WERI-Rb-1 (cell line): ENCODE results near the gene ADGRG3.

ENCODE experiments used
- DNase-seq: peaks from one replicate; pipeline ENCODE4 v3.0.0-alpha.2; 2020
- H3K27ac ChIP-seq: fragments of 250-450 bp; sonication (Bioruptor Pico); 2 replicates; pipeline ENCODE4 v1.5.1; 2020; ENCODE audit warnings: mild to moderate bottlenecking, moderate library complexity
- H3K27me3 ChIP-seq: fragments of 250-450 bp; sonication (Bioruptor Pico); 2 replicates; pipeline ENCODE4 v1.5.1; 2021; ENCODE audit warnings: mild to moderate bottlenecking, low read depth, moderate library complexity; ENCODE audit not compliant: insufficient read depth, severe bottlenecking
- H3K36me3 ChIP-seq: fragments of 250-450 bp; sonication (Bioruptor Pico); 2 replicates; pipeline ENCODE4 v1.5.1; 2020; ENCODE audit warnings: mild to moderate bottlenecking, moderate library complexity
- H3K4me3 ChIP-seq: 2 replicates; pipeline ENCODE4 v1.5.1; 2011; ENCODE audit warnings: low read depth, mild to moderate bottlenecking, control low read depth, low read length
- H3K9me3 ChIP-seq: fragments of 250-450 bp; sonication (Bioruptor Pico); 2 replicates; pipeline ENCODE4 v1.5.1; 2021; ENCODE audit warnings: mild to moderate bottlenecking, moderate library complexity; ENCODE audit not compliant: severe bottlenecking
- TF ChIP-seq, protein P1 (sequence below): IDR thresholded peaks from 2 replicates; pipeline ENCODE4 v1.5.1; 2011; ENCODE audit warnings: low read depth, mild to moderate bottlenecking, control low read depth, inconsistent platforms, low read length

ADGRG3 gene

DNA sequence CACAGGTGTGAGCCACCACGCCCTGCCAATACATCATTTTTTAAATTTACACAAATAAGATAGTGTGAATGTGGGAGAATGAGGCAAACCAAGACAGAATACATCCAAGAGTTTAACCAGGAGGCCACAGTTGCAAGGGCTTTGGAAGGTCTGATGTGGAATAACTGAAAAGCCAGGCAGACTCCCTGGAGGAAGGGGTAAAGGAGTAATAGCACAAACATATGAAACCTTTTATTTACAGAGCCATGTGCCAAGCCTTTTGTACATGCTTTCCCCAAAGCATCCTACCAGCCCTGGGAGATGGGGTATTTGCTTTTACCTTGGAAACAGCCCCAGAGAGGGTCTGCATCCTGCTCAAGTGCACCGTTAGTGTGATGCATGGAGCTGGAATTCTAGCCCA, 4.7 kb downstream of the ADGRG3 start:
- H3K9me3 ChIP-seq: no peaks in the 10 kb centered on the region
- no peaks in the 10 kb centered on the region for H3K27me3 ChIP-seq
- H3K36me3 ChIP-seq: no peaks in the 10 kb centered on the region
- DNase-seq: no peak
- no peak overlapping the region for H3K4me3 ChIP-seq
- no peak overlapping the region for H3K27ac ChIP-seq
- TF ChIP-seq, protein P1, sequence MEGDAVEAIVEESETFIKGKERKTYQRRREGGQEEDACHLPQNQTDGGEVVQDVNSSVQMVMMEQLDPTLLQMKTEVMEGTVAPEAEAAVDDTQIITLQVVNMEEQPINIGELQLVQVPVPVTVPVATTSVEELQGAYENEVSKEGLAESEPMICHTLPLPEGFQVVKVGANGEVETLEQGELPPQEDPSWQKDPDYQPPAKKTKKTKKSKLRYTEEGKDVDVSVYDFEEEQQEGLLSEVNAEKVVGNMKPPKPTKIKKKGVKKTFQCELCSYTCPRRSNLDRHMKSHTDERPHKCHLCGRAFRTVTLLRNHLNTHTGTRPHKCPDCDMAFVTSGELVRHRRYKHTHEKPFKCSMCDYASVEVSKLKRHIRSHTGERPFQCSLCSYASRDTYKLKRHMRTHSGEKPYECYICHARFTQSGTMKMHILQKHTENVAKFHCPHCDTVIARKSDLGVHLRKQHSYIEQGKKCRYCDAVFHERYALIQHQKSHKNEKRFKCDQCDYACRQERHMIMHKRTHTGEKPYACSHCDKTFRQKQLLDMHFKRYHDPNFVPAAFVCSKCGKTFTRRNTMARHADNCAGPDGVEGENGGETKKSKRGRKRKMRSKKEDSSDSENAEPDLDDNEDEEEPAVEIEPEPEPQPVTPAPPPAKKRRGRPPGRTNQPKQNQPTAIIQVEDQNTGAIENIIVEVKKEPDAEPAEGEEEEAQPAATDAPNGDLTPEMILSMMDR: no peak

DNA sequence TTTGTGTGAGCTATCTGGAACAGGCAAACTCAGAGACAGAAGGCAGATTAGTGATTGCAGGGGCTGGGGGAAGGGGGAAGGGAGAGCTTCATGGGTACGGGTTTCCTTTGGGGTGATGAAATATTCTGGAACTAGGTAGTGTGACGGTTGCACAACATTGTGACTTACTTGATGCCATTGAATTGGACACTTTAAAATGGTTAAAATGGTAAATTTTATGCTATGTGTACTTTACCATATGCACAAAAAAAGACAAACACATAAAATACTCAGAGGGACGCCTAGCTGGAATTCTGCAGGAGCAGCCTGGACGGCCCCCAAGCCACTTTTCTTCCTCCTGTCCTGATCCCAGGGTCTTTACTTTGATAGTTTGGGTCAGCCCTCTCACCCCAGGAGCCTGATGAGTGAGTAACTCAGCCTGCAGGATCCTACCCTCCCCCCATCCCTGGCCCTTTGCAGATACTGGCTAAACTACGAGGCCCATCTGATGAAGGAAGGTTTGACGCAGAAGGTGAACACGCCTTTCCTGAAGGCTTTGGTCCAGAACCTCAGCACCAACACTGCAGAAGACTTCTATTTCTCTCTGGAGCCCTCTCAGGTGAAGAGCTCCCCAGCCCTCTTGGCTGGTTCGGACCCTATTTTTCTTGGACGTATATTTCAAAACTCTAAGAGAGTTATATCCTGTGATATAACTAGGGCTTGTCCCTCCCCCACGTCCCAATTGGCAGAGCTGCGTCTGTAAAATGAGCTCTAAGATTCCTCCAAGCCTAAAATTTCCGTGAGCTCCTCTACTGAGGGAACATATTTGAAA, 7.8 kb downstream of the ADGRG3 start:
- peak; percentile 51 for DNase-seq
- Histone ChIP-seq H3K4me3 (no peak overlapping the region), H3K9me3 (no peaks in the 10 kb centered on the region), H3K27ac (peak overlapping the region; percentile 73), H3K27me3 (no peaks in the 10 kb centered on the region), H3K36me3 (no peaks in the 10 kb centered on the region)
- TF ChIP-seq, protein P1: no peak

DNA sequence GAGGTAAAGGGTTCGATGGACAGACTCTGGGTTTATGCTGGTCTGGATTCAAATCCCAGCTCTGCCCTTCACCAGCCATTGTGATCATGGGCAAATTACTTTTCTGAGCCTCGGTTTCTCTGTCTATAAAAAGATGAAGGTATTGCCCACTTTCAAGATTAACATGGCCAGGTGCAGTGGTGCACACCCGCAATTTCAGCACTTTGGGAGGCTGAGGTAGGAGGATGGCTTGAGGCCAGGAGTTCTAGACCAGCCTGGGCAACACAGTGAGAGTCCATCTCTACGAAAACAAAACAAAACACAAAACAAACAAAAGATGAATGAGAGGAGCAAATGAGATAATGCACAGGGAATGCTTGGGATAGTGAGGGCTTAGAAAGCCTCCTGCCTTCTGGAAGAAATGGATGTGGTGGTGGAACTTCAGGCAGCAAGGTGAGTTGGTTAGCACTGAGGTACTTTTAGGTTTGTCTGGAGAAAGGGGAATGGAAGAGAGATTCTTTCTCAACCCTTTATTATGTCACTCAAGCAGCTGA, 8.5 kb downstream of the ADGRG3 start:
- TF ChIP-seq, protein P1: no peak
- Histone ChIP-seq H3K36me3 (no peaks in the 10 kb centered on the region), H3K9me3 (no peaks in the 10 kb centered on the region), H3K4me3 (no peak overlapping the region), H3K27ac (peak overlapping the region; percentile 73; the same call in 1 of the 2 replicates), H3K27me3 (no peaks in the 10 kb centered on the region)
- no peak for DNase-seq

DNA sequence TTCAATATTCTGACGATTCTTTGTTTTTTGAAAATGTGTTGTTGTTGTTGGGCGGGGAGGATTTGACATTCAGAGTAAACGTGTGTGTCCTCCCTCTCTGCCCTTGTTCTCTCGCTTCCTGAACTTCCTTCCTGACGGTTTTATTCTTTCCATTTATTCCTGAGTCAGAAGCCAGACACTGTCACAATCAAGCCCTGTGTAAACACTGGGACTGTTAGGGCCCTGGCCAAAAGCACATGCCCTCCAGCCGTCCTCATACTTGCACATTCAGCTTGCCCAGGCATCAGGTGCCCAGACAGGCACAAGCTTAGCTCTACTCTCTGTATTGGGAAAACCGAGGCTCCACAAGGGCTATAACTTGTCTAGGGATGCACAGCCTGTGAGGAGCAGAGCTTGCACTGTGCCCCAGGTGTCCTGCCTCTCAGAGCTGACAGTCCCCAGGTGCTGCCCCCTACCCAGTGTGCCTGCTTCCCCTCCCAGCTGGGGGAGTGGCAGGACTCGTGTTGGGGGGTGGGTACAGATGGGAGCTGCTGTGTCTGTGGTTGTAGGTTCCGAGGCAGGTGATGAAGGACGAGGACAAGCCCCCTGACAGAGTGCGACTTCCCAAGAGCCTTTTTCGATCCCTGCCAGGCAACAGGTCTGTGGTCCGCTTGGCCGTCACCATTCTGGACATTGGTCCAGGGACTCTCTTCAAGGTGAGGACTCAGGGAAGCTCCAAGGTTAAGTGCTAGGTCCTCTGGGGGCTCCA, 9.7 kb downstream of the ADGRG3 start:
- no peaks in the 10 kb centered on the region for H3K9me3 ChIP-seq
- H3K4me3 ChIP-seq: no peak overlapping the region
- H3K36me3 ChIP-seq: no peaks in the 10 kb centered on the region
- H3K27me3 ChIP-seq: no peaks in the 10 kb centered on the region
- TF ChIP-seq, protein P1: no peak
- H3K27ac ChIP-seq: no peak overlapping the region
- DNase-seq: no peak

DNA sequence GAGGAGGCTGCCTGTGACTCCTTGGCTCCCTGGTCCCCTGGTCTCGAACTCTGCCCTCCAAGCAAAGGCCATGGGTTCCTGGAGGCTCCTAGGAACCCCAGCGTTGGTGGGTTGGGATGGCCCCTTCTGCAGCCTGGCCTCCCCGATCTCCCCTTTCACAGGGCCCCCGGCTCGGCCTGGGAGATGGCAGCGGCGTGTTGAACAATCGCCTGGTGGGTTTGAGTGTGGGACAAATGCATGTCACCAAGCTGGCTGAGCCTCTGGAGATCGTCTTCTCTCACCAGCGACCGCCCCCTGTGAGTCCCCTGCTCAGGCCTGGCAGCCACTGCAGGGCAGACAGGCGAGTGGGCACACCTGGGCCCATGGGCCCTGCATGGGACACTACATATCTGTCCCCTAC, 10.9 kb downstream of the ADGRG3 start:
- H3K9me3 ChIP-seq: no peaks in the 10 kb centered on the region
- no peak for DNase-seq
- H3K27me3 ChIP-seq: no peaks in the 10 kb centered on the region
- H3K4me3 ChIP-seq: no peak overlapping the region
- H3K27ac ChIP-seq: no peak overlapping the region
- TF ChIP-seq, protein P1: no peak
- no peaks in the 10 kb centered on the region for H3K36me3 ChIP-seq
